Suprapubic skin (tissue), 4 donors: Measurements from ENCODE around the gene TNFRSF14. TPM values are rescaled to one million over a fixed set of nuclear protein-coding genes. Genes with fewer than 3 reads are reported as not detected.
"Not testable (repeated sequence)": the region's sequence is repeated elsewhere in the genome, so short reads cannot be mapped to it uniquely, and the experiment has no call there.

Experiments used
- DNase-seq, 2 donors: peaks; one replicate each; pipeline ENCODE4 v3.0.0-alpha.2; 2019; ENCODE audit warnings: low spot score in 2 of 2
- H3K27ac ChIP-seq: fragments of 200-600 bp; sonication (generic); one replicate; pipeline ENCODE4 v1.5.1; 2019
- H3K27me3 ChIP-seq: fragments of 200-600 bp; sonication (generic); one replicate; pipeline ENCODE4 v1.5.1; 2019
- H3K36me3 ChIP-seq: fragments of 200-600 bp; sonication (generic); one replicate; pipeline ENCODE4 v1.5.1; 2019
- H3K4me1 ChIP-seq: fragments of 200-600 bp; sonication (generic); one replicate; pipeline ENCODE4 v1.5.1; 2019
- H3K4me3 ChIP-seq: fragments of 200-600 bp; sonication (generic); one replicate; pipeline ENCODE4 v1.5.1; 2019; ENCODE audit warnings: mild to moderate bottlenecking
- H3K9me3 ChIP-seq: fragments of 200-600 bp; sonication (generic); one replicate; pipeline ENCODE4 v1.5.1; 2019
- EP300 ChIP-seq: sonication (generic); formaldehyde crosslinking; IDR thresholded peaks from one replicate; pipeline ENCODE4 v1.6.1; 2017; ENCODE audit warnings: antibody characterized with exemption
- POLR2A ChIP-seq, 2 donors: fragments of 450-650 bp; IDR thresholded peaks; one replicate each; pipeline ENCODE4 v1.6.1; 2017; ENCODE audit warnings: antibody characterized with exemption in 2 of 2, mild to moderate bottlenecking in 2 of 2, moderate library complexity in 2 of 2
- POLR2AphosphoS5 ChIP-seq, 3 donors: sonication (generic); formaldehyde crosslinking; IDR thresholded peaks; one replicate each; pipeline ENCODE4 v1.6.1; 2017; ENCODE audit warnings: antibody characterized with exemption in 3 of 3
- WGBS: methylation state at CpG from one replicate; pipeline ENCODE4 v1.1.5; 2018; 5-methylcytosine and 5-hydroxymethylcytosine counted together
- total RNA-seq, 4 donors: library from RNA; depleted of rRNA; stranded (reverse); fragments of >200 nt; gene quantifications; one replicate each; pipeline ENCODE4 v1.1.0, GENCODE V29; 2016
- TF ChIP-seq, protein P1 (sequence below), 2 donors: fragments of 200-600 bp in 1 of 2; fragments of 450-650 bp in 1 of 2; sonication (generic) in 1 of 2; IDR thresholded peaks; one replicate each; pipeline ENCODE4 v1.5.1; 2016 to 2019; ENCODE audit warnings: antibody characterized with exemption in 2 of 2, mild to moderate bottlenecking in 1 of 2, moderate library complexity in 1 of 2

TNFRSF14 gene
- total RNA-seq, 4 donors from 2014 or later = 33.3 to 111 (median 60.9) TPM

DNA sequence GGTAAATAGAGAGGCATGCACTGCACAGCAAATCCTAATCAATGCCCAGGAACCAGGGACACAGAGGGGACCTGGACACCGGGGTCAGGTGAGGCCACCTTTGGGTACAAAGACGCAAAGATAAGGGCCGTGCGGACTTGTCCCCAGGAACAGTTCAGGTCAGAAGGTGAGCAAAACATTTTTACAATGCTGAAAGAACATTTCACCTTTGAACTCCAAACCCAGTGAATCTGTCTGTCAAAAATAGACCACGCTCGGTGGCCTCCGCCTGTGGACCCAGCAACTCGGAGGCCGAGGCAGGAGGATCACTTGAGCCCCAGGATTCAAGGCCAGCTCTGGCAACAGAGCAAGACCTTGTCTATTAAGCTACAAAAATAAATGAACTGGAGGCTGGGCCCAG, 15.2 kb downstream of the TNFRSF14 start:
- DNase-seq = no peak
- 91% methylated on average over 9 of the region's 9 CpGs for WGBS
- peaks cover 5% of the 10 kb centered on the region for H3K4me1 ChIP-seq
- H3K9me3 ChIP-seq = no peaks in the 10 kb centered on the region
- no peak for TF ChIP-seq POLR2AphosphoS5 (IDR thresholded peaks at IDR 0.05)
- no peak for TF ChIP-seq POLR2A (IDR thresholded peaks at IDR 0.05)
- TF ChIP-seq, protein P1, sequence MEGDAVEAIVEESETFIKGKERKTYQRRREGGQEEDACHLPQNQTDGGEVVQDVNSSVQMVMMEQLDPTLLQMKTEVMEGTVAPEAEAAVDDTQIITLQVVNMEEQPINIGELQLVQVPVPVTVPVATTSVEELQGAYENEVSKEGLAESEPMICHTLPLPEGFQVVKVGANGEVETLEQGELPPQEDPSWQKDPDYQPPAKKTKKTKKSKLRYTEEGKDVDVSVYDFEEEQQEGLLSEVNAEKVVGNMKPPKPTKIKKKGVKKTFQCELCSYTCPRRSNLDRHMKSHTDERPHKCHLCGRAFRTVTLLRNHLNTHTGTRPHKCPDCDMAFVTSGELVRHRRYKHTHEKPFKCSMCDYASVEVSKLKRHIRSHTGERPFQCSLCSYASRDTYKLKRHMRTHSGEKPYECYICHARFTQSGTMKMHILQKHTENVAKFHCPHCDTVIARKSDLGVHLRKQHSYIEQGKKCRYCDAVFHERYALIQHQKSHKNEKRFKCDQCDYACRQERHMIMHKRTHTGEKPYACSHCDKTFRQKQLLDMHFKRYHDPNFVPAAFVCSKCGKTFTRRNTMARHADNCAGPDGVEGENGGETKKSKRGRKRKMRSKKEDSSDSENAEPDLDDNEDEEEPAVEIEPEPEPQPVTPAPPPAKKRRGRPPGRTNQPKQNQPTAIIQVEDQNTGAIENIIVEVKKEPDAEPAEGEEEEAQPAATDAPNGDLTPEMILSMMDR (IDR thresholded peaks at IDR 0.05) = no peak
- TF ChIP-seq EP300 = no peak
- no peak overlapping the region for H3K4me3 ChIP-seq
- no peaks in the 10 kb centered on the region for H3K36me3 ChIP-seq
- peaks cover 5% of the 10 kb centered on the region for H3K27me3 ChIP-seq
- H3K27ac ChIP-seq = no peak overlapping the region

DNA sequence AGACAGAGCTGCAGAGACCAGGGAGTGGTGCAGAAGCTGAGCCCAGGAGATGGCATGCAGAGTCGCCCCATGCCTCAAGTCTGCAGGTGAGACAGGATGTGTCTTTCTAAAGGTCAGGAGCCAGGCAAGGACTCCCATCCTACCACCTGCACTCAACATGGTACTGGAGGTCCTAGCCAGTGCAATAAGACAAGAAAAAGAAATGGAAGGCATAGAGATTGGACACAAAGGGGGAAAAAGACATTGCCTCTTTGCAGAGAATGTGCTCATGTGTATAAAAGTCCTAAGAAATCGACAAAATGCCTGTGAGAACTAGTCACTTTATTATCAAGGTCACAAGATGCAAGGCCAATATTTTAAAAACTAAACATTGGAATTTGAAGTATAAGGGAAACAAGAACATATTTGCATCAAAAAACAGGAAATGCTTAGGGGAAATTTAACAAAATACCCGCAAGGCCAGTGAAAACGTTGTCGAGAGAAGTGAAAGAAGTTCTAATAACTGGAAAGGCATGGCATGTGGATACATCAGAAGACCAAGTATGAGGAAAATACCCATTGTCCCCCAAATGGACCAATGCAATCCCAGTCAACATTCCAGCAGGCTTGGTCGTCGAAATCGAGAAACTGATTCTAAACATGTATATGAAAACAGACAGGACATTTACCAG, 17.2 kb downstream of the TNFRSF14 start:
- no peaks in the 10 kb centered on the region for H3K27me3 ChIP-seq
- TF ChIP-seq, protein P1 (IDR thresholded peaks at IDR 0.05) = no peak
- no peak for TF ChIP-seq EP300
- TF ChIP-seq POLR2AphosphoS5 (IDR thresholded peaks at IDR 0.05) = no peak
- no peak for TF ChIP-seq POLR2A (IDR thresholded peaks at IDR 0.05)
- H3K4me3 ChIP-seq = no peak overlapping the region
- peaks cover 20% of the 10 kb centered on the region for H3K4me1 ChIP-seq
- 83% methylated on average over 8 of the region's 8 CpGs for WGBS
- no peak overlapping the region for H3K27ac ChIP-seq
- H3K9me3 ChIP-seq = no peaks in the 10 kb centered on the region
- DNase-seq = no peak
- H3K36me3 ChIP-seq = no peaks in the 10 kb centered on the region

DNA sequence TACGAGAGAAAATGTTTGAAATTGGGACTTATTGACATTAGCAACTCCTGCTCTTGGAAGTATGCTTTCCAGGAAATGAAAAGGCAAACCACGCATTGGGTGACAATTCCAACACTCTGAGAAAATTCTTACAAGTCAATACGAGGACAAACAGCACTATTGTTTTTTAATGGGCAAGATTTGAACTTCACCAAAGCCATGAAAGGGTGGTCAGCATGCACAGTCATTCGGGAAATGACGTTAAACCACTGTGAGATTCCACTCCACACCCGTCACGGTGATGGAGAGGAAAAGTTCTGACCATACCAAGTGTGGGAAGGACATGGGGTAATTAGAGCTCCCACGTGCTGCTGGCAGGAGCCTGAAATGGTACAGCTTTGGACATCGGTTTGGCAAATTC, 18.2 kb downstream of the TNFRSF14 start:
- Histone ChIP-seq H3K4me3 (no peak overlapping the region), H3K4me1 (peaks cover 23% of the 10 kb centered on the region), H3K9me3 (no peaks in the 10 kb centered on the region), H3K36me3 (no peaks in the 10 kb centered on the region), H3K27ac (no peak overlapping the region), H3K27me3 (no peaks in the 10 kb centered on the region)
- TF ChIP-seq POLR2A (IDR thresholded peaks at IDR 0.05) (no peak), EP300 (no peak), POLR2AphosphoS5 (IDR thresholded peaks at IDR 0.05) (no peak)
- TF ChIP-seq, protein P1 (IDR thresholded peaks at IDR 0.05) = no peak
- WGBS = 86% methylated on average over 9 of the region's 9 CpGs
- DNase-seq = no peak

DNA sequence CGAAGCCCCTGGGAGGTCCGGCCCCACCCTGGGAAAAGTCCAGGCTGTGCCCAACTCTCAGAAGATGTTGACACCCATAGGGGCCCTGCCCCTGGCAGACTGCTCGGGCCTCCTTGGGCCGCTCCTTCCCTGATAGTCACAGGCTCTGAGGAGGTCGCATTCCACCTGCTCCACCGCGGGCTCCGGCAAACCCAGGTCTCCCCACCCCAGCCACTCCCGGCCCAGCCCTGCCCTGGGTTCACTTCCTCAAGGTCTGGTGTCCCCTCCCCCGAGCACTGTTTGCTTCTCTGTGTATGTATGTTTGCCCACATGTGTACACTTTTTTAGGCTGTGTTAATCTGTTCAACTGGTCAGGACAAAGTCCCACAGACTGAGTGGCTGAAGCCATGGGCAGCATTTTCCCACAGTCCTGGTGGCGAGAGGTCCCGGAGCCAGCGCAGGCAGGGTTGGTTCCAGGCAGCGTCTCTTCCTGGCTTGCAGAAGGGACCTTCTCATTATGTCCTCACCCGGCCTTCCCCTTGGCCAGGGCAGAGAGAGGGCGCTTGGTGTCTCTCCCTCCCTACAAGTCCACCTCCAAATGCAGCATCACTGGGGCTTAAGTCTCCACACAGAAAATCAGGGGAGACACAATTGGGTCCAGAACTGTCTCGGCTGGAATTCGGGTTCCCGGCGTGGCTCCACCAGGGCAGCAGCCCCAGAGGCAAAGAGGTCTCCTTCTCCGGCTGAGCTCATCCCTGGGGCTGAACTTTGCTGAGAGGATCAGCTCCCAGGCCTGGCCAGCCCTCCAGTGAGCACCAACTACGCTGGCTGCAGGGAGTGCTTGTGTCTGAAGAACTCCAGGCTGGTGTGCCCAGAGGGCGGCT, 19.9 kb downstream of the TNFRSF14 start:
- Histone ChIP-seq H3K27me3 (no peaks in the 10 kb centered on the region), H3K4me1 (peaks cover 23% of the 10 kb centered on the region), H3K27ac (peak overlapping the region; percentile 45), H3K36me3 (no peaks in the 10 kb centered on the region), H3K4me3 (no peak overlapping the region), H3K9me3 (no peaks in the 10 kb centered on the region)
- WGBS = 88% methylated on average over 10 of the region's 23 CpGs
- TF ChIP-seq, protein P1 (IDR thresholded peaks at IDR 0.05) = no peak
- no peak for TF ChIP-seq POLR2A (IDR thresholded peaks at IDR 0.05)
- TF ChIP-seq POLR2AphosphoS5 (IDR thresholded peaks at IDR 0.05) = no peak
- no peak for TF ChIP-seq EP300
- DNase-seq = no peak

DNA sequence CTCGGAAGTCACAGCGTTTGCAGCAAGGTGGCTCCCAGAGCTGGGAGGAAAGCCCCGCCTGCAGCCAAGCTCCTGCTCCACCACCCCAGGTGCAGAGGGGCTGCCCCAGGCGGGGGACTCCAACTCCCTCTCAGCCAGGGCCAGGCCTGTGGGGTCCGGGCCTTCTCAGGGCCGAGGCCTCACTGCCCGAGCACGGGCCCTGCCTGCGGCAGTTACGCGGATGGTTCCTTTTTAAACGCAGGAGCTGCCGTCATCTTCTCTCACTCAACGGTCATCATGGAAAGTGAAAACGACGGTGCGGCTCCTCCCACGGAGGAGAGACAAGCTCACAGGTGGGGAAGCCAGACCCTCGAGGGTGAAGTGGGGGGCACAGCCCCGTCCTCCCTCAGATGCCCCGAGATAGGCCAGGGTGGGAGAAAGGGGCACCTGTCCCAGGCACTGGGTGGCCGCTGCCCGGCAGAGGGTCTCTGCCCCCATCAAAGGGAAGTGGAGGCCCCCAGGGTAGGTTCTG, 21.4 kb downstream of the TNFRSF14 start:
- peak overlapping the region; percentile 81 for H3K27ac ChIP-seq
- H3K36me3 ChIP-seq, DNase-seq, H3K9me3 ChIP-seq, H3K27me3 ChIP-seq: not testable (repeated sequence)
- peak overlapping the region; percentile 30 for H3K4me3 ChIP-seq
- WGBS = 66% methylated on average over 8 of the region's 23 CpGs
- peaks cover 23% of the 10 kb centered on the region for H3K4me1 ChIP-seq
